NCI-H2107 treated with DMSO at 0.1 percent for 48 hours (cell line): ENCODE measurements around the gene CAND2.
"Not testable (repeated sequence)": the region's sequence is repeated elsewhere in the genome, so short reads cannot be mapped to it uniquely, and the experiment has no call there.

ENCODE experiments used
- DNase-seq: peaks from one replicate; lab custom pipeline; 2025; ENCODE audit not compliant: unreplicated experiment; lab: John Stamatoyannopoulos, UW

CAND2 gene

DNA sequence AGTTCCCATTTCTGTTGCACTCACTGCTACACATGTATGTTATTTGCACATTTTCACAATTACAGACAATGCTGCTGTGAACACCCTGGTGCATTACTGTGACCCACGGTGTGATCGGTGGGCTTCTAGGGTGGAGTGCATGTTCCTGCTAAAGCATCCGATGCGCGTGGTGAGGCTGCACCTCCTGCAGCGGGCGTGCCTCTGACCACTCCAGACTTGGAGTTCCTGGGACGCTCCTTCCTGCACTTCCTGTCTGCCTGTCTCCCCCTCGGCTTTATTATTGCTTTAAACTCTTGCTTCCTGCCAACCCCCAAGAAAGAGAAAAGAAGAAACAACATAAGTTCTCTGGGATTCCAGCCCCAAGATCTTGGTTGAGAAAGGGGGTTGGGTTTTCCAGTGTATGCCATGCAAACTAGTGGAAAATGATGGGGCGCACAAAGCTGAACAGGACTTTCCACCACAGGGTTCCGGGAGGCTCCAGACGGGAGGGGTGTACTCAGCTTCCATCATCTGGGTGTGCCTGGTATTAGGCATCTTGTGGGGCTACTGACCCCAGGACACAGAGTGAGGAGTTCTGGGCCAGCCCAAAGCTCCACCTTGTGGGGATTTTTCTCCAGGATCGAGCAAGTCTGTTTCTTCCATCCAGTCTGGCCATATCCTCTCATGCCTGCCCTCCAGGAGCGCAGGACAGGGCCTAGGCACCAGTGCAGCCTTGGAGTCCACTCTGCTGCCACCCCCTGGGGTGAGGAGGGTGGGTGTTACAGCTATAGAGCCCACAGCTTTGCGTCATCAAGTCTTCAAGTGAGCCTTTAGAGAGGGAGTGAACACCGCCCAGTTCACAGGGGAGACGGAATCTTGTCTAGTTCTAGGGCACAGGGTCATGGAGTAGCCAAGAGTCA is 33.7 kb downstream of the CAND2 start:
- DNase-seq = no peak

DNA sequence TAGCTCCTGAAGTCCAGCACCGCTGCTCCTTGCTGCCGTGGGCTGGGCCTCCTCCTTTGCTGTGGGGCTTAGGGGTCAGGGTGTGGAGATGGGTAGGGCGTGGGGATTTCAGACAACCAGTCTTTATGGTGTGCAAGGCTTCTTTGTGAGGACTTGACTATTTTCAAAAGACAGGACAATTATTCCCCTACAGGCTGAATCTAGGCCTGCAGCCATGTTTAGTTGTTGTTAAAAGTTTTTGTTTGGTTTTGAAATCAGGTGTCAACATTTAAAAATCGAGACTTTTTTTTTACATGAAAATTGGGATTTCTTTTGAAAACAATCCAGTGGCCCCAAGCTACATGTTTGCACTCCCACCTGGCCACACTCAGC is 34.3 kb downstream of the CAND2 start:
- DNase-seq = no peak

DNA sequence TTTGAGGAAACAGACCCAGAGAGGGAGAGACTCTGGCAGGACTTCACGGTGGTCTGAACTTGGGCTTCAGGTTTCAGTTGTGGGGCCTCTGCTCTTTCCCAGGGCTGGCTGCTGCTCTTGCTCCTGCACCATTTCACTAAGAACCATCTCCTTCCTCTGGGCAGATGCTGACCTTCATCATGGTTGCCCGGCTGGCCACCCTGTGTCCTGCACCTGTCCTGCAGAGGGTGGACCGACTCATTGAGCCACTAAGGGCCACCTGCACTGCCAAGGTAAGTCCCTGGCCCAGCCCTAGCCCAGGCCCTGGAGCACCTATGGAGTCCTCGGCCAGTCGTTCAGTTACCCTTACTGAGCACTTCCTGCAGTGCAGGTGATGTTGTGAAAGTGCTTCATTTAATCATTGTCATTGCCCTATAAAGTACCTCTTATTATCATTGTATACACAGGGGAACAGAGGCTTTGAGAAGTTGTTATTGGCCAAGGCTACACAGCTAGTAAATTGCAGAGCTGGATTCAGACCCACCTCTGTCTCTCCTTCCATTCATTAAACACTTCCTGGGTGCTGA is 34.9 kb downstream of the CAND2 start:
- DNase-seq = peak; percentile 40

DNA sequence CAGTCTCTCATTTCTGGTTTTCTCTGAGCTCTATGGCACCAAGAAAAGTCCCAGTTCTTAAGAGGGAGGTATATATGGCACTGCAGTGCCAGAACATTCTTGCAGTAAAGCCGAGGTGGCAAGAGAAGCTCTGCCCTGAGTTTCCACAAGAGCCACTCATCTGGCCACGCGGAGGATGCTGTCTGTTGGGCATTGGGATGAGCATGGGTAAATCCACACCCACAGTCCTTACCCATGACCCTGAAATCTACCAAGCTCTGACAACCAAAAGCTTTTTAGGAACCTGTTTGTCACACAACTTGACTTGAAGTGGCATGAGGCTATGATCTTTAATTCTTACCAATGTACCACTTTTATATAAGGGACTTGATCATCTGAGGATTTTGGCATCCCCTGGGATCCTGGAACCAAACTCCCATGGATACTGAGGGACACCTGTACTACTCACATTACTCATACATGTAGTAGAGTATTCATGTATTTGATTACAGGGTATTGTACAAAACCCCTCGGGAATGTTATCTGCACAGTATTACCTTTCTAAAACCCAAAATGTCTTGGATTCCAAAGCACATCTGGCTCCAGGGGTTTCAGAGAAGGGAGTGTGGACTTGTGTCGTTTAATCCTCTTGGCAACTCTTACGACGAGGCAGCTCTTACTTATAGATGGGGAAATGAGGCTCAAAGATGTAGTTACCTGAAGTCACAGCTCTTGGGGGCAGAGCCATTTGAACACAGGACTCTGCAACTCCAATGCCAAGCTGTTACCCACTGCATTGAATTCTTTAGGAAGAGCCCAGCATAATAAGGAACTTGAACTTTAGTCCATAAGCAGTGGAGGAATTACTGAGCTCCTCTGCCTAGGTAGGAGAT is 36.1 kb downstream of the CAND2 start:
- DNase-seq = no peak

DNA sequence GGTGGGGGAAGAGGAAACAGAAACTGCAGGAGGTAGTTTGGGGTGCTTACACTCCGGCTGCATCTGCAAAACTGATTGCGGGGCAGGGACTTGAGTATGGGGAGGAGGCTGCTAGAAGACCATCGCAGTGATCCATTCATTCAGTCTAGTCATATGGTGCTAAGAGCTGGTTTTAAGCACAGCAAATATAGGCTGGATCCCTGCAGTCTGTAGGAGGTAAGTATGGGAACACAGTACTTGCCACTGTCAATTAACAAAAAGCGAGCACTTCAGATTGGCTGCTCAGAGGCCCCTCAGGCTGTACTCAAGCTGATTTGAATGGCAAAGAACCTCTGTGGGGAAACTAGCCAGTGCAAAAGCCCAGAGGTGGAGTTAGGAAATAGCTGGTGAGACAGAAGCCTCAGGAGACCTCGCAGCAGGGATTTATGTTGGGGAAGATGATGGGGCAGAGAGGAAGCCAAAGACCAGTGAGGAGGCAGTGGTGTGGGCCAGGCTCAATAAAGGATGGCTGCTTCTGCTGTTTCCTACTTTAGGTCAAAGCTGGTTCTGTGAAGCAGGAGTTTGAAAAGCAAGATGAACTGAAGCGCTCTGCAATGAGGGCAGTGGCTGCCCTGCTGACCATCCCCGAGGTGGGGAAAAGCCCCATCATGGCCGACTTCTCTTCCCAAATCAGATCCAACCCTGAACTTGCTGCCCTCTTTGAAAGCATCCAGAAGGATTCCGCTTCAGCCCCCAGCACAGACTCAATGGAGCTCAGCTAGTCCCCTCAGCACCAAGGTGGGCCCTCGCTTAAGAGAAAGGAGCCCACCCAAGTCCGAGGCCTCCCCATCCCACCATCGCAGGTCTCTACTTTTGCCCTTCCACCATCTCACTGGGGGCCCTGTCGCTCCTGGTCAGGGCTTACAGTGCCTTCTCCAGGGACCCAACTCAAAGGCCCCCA is 37.0 kb downstream of the CAND2 start:
- no peak for DNase-seq

DNA sequence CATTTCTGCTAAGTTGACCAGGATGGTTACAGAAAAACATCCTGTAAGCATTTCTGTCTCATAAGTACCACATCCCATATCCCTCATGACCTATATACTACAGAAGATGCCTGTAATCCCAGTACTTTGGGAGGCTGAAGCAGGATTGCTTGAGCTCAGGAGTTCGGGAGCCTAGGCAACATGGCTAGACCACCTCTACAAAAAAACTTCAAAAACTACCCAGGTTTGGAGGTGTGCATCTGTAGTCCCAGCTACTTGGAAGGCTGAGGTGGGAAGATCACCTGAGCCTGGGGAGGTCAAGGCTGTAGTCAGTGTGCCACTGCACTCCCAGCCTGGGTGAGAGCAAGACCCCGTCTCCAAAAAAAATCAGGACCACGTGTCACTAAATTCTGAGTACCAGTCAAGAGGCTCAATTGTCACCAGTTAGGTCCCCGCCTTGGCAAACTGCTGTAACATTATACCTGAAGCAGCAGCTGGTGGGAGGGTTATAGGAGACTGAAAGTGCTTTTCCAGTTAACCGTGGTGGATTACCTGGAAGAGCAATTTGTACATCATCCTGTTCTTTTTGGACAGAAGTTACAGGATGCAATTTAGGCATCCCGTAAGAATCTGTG is 38.7 kb downstream of the CAND2 start:
- DNase-seq = peak; percentile 10

DNA sequence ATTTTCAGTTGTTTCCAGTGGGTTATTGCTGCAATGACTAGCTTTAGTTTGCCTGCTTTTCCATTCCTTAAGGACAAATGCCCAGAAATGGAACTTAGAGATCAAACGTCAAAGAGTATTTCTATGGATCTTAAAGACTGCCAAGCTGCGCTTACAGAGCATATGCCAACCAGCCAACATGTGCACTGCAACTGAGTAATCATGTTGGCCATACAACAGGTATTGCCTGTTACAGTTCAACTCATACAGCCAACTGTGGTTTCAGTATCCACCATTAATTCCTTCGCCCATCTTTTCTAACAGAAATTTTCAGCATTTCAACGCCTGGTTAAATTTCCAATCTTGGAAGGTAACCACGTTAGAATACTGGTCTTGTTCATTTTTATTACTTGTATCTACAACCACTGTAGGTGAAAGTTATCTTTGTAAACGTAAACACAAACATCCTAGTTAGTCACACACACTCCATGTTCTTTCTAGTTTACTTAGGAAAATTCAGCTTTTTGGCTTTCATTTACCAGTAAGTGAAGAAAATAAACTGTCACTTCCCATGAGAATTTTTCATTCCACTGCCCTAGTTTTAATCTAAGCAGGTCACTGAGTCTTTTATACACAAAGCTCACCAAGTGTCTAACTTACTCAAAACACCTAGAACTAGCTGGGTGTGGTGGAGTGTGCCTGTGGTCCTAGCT is 41.0 kb downstream of the CAND2 start:
- DNase-seq = no peak

DNA sequence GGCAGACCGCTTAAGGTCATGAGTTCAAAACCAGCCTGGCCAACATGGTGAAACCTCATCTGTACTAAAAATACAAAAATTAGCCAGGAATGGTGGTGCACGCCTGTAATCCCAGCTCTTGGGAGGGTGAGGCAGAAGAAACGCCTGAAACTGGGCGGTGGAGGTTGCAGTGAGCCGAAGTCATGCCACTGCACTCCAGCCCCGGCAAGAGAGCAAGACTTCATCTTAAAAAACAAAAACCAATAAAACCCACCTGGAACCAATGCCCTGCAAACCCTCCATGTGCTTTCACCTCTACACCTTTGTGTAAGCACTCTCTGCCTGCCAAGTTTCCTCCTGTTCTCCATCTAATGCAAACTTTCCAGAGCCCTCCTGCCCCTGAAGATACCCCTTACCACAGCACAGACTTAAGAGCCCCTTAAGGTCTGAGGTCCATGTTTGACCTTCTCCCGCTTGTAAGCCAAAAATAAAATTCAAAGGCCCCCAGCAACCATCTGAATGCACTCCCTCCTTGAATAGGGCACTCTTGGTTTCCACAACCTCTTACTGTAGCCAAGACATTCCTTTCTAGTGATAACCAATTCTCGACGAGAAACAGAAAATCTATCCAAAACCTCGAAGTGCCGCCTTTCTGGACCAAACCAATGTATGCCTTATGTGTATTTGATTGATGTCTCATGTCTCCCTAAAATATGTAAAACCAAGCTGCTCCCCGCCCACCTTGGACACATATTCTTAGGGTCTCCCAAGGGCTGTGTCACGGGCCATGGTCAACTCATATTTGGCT is 41.9 kb downstream of the CAND2 start:
- DNase-seq = no peak

DNA sequence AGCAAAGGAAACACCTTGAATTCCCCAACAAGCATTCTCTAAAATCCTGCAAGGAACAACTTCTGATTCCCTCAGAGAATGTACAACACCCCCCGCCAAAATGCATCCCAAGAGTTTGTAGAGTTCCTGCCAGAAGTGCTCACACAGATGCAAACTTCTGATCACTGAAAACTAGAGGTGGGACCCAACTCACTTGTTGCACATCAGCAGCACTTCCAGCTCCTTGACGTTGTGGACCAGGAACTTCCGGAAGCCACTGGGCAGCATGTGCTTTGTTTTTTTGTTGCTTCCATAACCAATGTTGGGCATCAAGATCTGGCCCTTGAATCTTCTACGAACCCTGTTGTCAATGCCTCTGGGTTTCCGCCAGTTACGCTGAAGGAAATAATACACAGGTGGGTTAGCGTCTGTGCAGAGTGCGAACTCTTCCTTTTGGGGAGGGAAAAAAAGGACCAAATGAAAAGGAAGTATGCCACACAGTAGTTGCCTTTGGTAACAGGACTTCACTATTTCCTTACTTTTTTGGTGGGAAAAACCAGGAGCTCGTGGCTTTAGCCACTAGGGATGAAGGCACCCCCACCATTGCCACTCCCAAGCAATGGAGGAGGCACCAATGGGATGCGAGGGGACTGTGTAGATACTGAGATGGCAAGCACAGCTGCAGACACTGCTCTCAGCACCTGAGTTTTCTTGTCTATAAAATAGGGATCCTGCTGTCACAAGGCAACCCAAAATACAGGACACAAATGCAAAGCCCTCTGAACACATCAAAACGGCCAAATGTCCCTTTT is 42.9 kb downstream of the CAND2 start:
- no peak for DNase-seq

DNA sequence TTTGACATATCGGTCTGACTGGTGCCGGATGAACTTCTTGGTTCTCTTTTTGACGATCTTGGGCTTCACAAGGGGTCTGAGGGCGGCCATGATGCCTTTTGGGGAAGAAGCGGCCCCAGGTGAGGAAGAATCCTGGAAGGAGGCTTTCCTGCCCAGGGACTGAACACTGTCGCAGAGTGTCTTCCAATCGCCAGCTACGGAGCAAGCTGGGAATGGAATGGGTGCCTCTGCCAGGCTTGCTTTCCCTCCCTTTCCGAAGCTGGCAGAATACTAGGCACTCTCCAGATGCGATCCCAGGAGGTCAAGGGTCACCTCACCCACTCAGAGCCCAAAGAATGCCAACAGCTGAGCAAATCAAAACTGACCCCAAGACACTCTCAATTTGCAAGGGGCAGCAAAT is 43.7 kb downstream of the CAND2 start:
- not testable (repeated sequence) for DNase-seq

DNA sequence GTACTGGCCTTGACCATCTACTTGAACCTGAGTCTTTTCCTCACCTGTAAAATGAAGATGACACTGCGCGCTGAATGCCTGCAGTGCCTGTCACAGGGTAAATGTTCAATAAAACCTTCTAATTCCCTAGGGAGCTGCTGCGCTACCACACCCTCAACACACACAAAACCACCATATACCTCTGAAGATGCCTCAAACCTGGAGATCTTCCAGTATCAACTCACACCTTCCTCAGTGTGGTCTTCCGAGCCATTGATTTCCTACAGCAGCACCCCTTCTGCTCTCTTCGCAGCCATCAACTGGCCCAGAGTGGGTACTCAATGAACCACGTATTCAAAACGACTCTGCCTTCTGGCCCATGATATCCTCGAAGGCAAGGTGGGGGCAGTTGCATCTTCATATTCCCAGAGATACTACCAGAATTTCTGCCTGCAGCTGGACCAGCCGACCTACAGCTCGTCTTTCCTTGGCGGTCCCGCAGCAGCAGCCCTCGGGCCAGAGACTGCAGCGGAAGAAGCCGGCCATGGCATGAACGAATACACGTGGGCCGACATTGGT is 44.2 kb downstream of the CAND2 start:
- no peak for DNase-seq

DNA sequence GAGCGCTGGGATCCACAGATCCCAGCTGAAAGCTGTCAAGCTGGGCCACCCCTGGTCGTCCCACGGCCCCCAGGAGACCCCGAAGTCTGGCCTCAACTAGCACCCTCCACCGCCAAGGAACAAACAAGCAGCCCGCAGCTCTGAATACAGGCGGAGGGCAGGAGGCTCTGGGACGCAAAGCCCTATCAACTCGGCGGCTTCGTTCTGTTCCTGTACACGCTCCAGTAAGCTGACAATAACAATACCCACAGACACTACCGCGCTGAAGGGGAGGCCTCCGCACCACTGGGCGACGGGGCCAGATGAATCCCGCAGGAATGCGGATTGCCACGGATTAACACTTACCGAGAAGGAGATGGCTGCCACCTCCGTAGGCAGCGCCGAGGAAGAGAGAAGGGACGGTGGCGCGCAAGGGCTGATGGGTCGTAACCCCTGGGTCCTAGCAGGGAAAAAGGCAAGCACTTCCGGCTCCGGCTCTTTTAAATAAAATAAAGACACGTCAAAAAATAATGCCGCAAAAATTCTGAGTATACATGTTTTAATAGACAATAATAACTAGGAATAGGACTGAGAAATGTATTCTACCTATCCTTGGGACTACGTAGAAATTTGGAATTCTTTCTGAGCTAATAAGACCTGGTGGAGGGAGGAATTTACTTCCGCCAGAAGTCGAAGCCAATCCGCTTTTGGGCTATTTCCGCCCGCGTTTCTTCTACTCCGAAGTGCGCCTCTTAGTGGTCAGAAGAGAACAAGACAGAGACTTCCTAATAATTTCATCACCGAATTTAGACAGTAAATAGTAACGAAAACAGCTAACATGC is 44.9 kb downstream of the CAND2 start, which contains the start of gene RPL32:
Gene RPL32 (minus strand): TSS at position 417 of the 821 bp plus-strand sequence. CDS start 1,328 bp downstream, outside the sequence.
- DNase-seq = peak; percentile 91

DNA sequence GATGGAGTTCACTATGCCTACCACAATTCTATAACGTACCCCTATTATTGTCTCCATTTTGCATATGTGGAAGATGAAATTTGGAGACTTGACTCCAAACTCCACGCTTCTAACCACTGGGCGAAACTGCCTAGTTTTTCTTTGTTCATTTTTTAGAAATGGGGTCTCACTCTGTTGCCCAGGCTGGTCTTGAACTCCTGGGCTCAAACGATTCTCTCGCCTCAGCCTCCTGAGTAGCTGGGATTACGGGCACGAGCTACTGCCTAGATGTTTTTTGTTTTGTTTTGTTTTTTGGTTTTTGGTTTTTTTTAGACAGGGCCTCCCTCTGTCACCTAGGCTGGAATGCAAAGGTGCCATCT is 45.5 kb downstream of the CAND2 start:
- no peak for DNase-seq

DNA sequence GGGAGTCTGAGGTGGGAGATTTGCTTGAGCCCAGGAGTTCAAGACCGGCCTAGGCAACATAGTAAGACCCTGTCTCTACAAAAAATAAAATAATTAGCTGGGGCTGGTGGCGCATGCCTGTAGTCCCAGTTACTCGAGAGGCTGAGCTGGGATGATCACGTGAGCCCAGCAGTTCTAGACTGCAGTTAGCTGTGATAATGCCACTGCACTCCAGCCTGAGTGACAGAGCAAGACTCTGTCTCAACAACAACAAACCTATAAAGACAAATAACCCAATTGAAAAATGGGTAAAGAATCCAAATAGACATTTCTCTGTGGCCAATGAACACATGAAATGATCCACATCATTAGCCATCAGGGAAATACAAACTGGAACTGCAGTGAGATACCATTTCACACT is 46.0 kb downstream of the CAND2 start:
- DNase-seq = no peak

DNA sequence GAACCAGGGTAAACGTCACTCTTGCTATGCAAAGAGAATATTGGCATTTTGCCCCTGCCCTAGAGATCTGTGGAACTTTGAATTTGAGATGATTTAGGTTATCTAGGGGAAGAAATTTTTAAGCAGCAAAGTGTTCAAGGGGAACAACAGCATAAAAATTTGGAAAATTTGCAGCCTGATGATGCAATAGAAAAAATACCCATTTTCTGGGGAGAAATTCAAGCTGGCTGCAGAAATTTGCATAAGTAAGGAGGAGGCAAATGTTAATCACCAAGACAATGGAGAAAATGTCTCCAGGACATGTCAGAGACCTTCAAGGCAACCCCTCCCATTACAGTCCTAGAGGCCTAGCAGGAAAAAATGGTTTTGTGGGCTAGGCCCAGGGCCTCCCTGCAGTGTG is 49.3 kb downstream of the CAND2 start:
- no peak for DNase-seq

DNA sequence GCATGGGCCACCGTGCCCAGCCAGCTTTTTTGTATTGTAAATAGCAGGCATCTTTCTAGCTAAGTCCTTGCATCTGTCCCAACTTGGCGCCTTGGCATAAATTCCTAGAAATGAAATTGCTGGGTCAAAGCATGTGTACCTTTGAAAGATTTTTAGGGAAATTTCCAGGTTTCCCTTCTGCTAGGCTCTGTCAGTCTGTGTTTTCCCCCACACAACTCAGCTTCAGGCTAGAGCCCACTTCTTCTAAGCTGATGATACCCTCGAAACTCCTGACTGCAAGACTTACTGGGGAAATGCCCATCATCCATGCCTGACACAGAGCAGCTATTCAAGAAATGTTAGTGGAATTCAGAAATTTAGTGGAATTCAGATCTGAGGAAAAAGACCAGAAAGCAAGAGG is 55.7 kb downstream of the CAND2 start:
- DNase-seq = no peak

DNA sequence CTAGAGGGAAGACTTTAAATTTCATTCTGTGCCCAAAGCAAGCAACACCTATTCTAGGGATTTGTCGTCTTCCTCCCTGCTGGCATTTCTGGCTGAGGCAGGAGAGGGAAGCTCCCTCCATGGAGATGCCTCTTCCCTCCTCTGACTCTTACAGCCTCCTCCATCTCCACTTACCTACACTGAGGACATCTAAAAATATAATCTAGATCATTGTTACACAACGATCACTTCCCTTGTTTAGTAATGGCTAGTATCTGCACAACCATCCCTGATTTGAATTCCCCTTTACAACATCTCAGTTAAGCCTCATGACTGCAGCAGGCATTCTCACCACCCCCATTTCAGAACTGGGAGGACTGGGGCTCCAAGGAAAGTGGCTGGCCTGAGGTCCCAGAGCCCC is 57.4 kb downstream of the CAND2 start:
- not testable (repeated sequence) for DNase-seq
